TTC549 (cell line): ENCODE data around the gene TRPM3.

Experiments
- FAIRE-seq: peaks from 2 replicates; lab custom pipeline; 2012; peaks lifted over from hg19 to GRCh38; lab: Jason Lieb, UNC

Gene TRPM3

GRCh38 chr9:70816891-70817290, 304.5 kb downstream of the TRPM3 start:
- no peak for FAIRE-seq

- no peak for FAIRE-seq
These were observed 305.1 kb downstream of the TRPM3 start for GRCh38 chr9:70816316-70816715.

- FAIRE-seq, result no peak
These were observed 306.8 kb downstream of the TRPM3 start for GRCh38 chr9:70814597-70814996.

GRCh38 chr9:70813141-70813540, 308.3 kb downstream of the TRPM3 start:
- FAIRE-seq, result no peak

GRCh38 chr9:70811638-70812037, 309.8 kb downstream of the TRPM3 start:
- no peak for FAIRE-seq

- FAIRE-seq, result no peak
These were observed 314.5 kb downstream of the TRPM3 start for GRCh38 chr9:70806875-70807274.

- no peak for FAIRE-seq
These were observed 315.5 kb downstream of the TRPM3 start for GRCh38 chr9:70805949-70806348.

GRCh38 chr9:70802758-70803436, 318.5 kb downstream of the TRPM3 start:
- FAIRE-seq, result no peak

GRCh38 chr9:70802206-70802605, 319.2 kb downstream of the TRPM3 start:
- no peak for FAIRE-seq

- no peak for FAIRE-seq
These were observed 320.1 kb downstream of the TRPM3 start for GRCh38 chr9:70801181-70801829.

GRCh38 chr9:70798018-70798417, 323.4 kb downstream of the TRPM3 start:
- FAIRE-seq, result no peak

GRCh38 chr9:70795841-70796240, 325.6 kb downstream of the TRPM3 start:
- no peak for FAIRE-seq

- no peak for FAIRE-seq
These were observed 328.6 kb downstream of the TRPM3 start for GRCh38 chr9:70792796-70793195.

- no peak for FAIRE-seq
These were observed 329.5 kb downstream of the TRPM3 start for GRCh38 chr9:70791936-70792335.

GRCh38 chr9:70789086-70789485, 332.3 kb downstream of the TRPM3 start:
- FAIRE-seq, result no peak

- no peak for FAIRE-seq
These were observed 337.0 kb downstream of the TRPM3 start for GRCh38 chr9:70784456-70784855.

GRCh38 chr9:70778568-70778967, 342.9 kb downstream of the TRPM3 start:
- no peak for FAIRE-seq

- no peak for FAIRE-seq
These were observed 347.8 kb downstream of the TRPM3 start for GRCh38 chr9:70773579-70773978.

- FAIRE-seq, result no peak
These were observed 348.8 kb downstream of the TRPM3 start for GRCh38 chr9:70772601-70773000.

- no peak for FAIRE-seq
These were observed 355.5 kb downstream of the TRPM3 start for GRCh38 chr9:70765946-70766345.

- FAIRE-seq, result no peak
These were observed 360.2 kb downstream of the TRPM3 start for GRCh38 chr9:70761139-70761670.

- FAIRE-seq, result no peak
These were observed 361.2 kb downstream of the TRPM3 start for GRCh38 chr9:70760228-70760627.

- no peak for FAIRE-seq
These were observed 368.1 kb downstream of the TRPM3 start for GRCh38 chr9:70753311-70753710.

GRCh38 chr9:70749066-70749465, 372.4 kb downstream of the TRPM3 start:
- no peak for FAIRE-seq
